ENCODE measurements around the gene C9orf40.

- TF ChIP-seq EP300 (IDR thresholded peaks at IDR 0.05) (no peak), CTCF (IDR thresholded peaks at IDR 0.05) (no peak), POLR2A (IDR thresholded peaks at IDR 0.05) (no peak)
Observed at GRCh38 chr9:74920944-74921626, 31.6 kb downstream of the C9orf40 start.
